Astrocyte of the cerebellum (primary cell): ENCODE data around the gene GSTP1.
A peak's percentile ranks its signal among the peaks of the same experiment; 100 is the strongest.

ENCODE experiments used
- DNase-seq: peaks from one replicate; pipeline ENCODE4 v3.0.0-alpha.2; 2011; ENCODE audit warnings: low read depth
- H3K4me3 ChIP-seq: 2 replicates; pipeline ENCODE4 v1.5.1; 2011; ENCODE audit warnings: mild to moderate bottlenecking, low read depth, low read length, moderate library complexity
- CTCF ChIP-seq: IDR thresholded peaks from 2 replicates; pipeline ENCODE4 v1.5.1; 2012; ENCODE audit warnings: low read length, low read depth, moderate library complexity, mild to moderate bottlenecking; ENCODE audit errors: missing control alignments
- in situ Hi-C: cut with HindIII; loops from 2 replicates; pipeline ENCODE4 v1.10.0; 2017; ENCODE audit warnings: low sequenced_read_pairs

The GSTP1 gene

GRCh38 chr11:67583247-67584204, at the start of gene GSTP1:
Gene GSTP1, plus strand, starts transcription at chr11:67583812. Its CDS starts 32 bp downstream, at chr11:67583844.
- in situ Hi-C loops, result no loop called here
- peak within 1 kb of the TSS; percentile 73 for H3K4me3 ChIP-seq
- peak; percentile 58 for TF ChIP-seq CTCF
- peak; percentile 51 for DNase-seq

GRCh38 chr11:67534070-67534679, 49.4 kb upstream of the GSTP1 start:
- in situ Hi-C loops, result no loop called here
- no peak for DNase-seq
- no peak for TF ChIP-seq CTCF

GRCh38 chr11:67535561-67535960, 48.1 kb upstream of the GSTP1 start:
- no peak for TF ChIP-seq CTCF
- in situ Hi-C loops, result no loop called here
- DNase-seq, result no peak
- H3K4me3 ChIP-seq, result no peak overlapping the region

More at GRCh38 chr11:67534070-67534679, 49.4 kb upstream of the GSTP1 start:
- H3K4me3 ChIP-seq, result no peak overlapping the region

- TF ChIP-seq CTCF, result no peak
- DNase-seq, result no peak
- H3K4me3 ChIP-seq, result no peak overlapping the region
- in situ Hi-C loops, result no loop called here
Measured at GRCh38 chr11:67538306-67538705, 45.3 kb upstream of the GSTP1 start.

- DNase-seq, result no peak
- TF ChIP-seq CTCF, result no peak
- H3K4me3 ChIP-seq, result no peak overlapping the region
- in situ Hi-C loops, result no loop called here
Measured at GRCh38 chr11:67538823-67539505, 44.6 kb upstream of the GSTP1 start.

GRCh38 chr11:67539550-67539949, 44.1 kb upstream of the GSTP1 start:
- TF ChIP-seq CTCF, result no peak
- in situ Hi-C loops, result no loop called here
- H3K4me3 ChIP-seq, result no peak overlapping the region
- DNase-seq, result no peak
